ENCODE measurements around the gene TF.
"Not testable (repeated sequence)": the region's sequence is repeated elsewhere in the genome, so short reads cannot be mapped to it uniquely, and the experiment has no call there.

Gene TF

GRCh38 chr3:133763797-133764683 lies 17.8 kb downstream of the TF start:
- no peak for DNase-seq (ENCODE audit: low read depth, low spot score)

- no peak for DNase-seq (ENCODE audit: low read depth, low spot score)
These were observed 19.1 kb downstream of the TF start for GRCh38 chr3:133765256-133765655.

GRCh38 chr3:133767607-133768006 lies 21.4 kb downstream of the TF start:
- DNase-seq (ENCODE audit: low read depth, low spot score) = no peak

GRCh38 chr3:133769536-133769935 lies 23.3 kb downstream of the TF start:
- DNase-seq (ENCODE audit: low read depth, low spot score) = no peak

- DNase-seq (ENCODE audit: low read depth, low spot score) = no peak
These were observed 27.5 kb downstream of the TF start for GRCh38 chr3:133773732-133774131.

- DNase-seq (ENCODE audit: low read depth, low spot score) = no peak
These were observed 29.1 kb downstream of the TF start for GRCh38 chr3:133775309-133775708.

GRCh38 chr3:133775835-133776234 lies 29.6 kb downstream of the TF start:
- DNase-seq (ENCODE audit: low read depth, low spot score) = no peak

GRCh38 chr3:133776794-133777438 lies 30.7 kb downstream of the TF start:
- DNase-seq (ENCODE audit: low read depth, low spot score) = no peak

GRCh38 chr3:133777807-133778568 lies 31.8 kb downstream of the TF start:
- no peak for DNase-seq (ENCODE audit: low read depth, low spot score)

GRCh38 chr3:133779626-133780203 lies 33.5 kb downstream of the TF start:
- no peak for DNase-seq (ENCODE audit: low read depth, low spot score)

GRCh38 chr3:133780756-133781155 lies 34.6 kb downstream of the TF start:
- DNase-seq (ENCODE audit: low read depth, low spot score) = not testable (repeated sequence)

- DNase-seq (ENCODE audit: low read depth, low spot score) = no peak
These were observed 35.4 kb downstream of the TF start for GRCh38 chr3:133781570-133781969.

GRCh38 chr3:133782454-133782853 lies 36.3 kb downstream of the TF start:
- no peak for DNase-seq (ENCODE audit: low read depth, low spot score)

- no peak for DNase-seq (ENCODE audit: low read depth, low spot score)
These were observed 37.6 kb downstream of the TF start for GRCh38 chr3:133783762-133784161.

- no peak for DNase-seq (ENCODE audit: low read depth, low spot score)
These were observed 41.8 kb downstream of the TF start for GRCh38 chr3:133788024-133788423.

GRCh38 chr3:133792171-133792763 lies 46.1 kb downstream of the TF start:
- DNase-seq (ENCODE audit: low read depth, low spot score) = no peak

- DNase-seq (ENCODE audit: low read depth, low spot score) = no peak
These were observed 51.4 kb downstream of the TF start for GRCh38 chr3:133797396-133798105.

- DNase-seq (ENCODE audit: low read depth, low spot score) = no peak
These were observed 53.8 kb downstream of the TF start for GRCh38 chr3:133799794-133800585.

- DNase-seq (ENCODE audit: low read depth, low spot score) = no peak
These were observed 57.3 kb downstream of the TF start for GRCh38 chr3:133803469-133803868.

GRCh38 chr3:133804896-133805295 lies 58.7 kb downstream of the TF start:
- DNase-seq (ENCODE audit: low read depth, low spot score) = no peak

All from smooth muscle cell of the brain vasculature (primary cell).